WTC11 (cell line): ENCODE results near the gene SERPINB8. TPM values are rescaled to one million over a fixed set of nuclear protein-coding genes. Genes with fewer than 3 reads are reported as not detected.

Source experiments
- ATAC-seq: fragments of 200-7000 bp; cut with Tn5 transposase; 2 replicates; pipeline ENCODE4 v1.10.0; 2021; ENCODE audit warnings: mild to moderate bottlenecking, moderate library complexity
- CTCF ChIA-PET: fragments of 300-600 bp; sonication (Branson Sonifier 250); formaldehyde crosslinking; loops from one replicate; lab custom pipeline; 2021; ENCODE audit warnings: antibody characterized with exemption; lab: Charles Lee
- POLR2A ChIA-PET: fragments of 350-600 bp; sonication (Branson Sonifier 250); formaldehyde crosslinking; loops from one replicate; lab custom pipeline; 2021; ENCODE audit warnings: antibody characterized with exemption; lab: Charles Lee
- DNase-seq: peaks from one replicate; pipeline ENCODE4 v3.0.0; 2021; ENCODE audit warnings: low spot score
- H3K27ac Mint-ChIP-seq: 2 replicates; pipeline ENCODE4 v1.8.0; 2021; ENCODE audit warnings: mixed read lengths
- H3K27me3 Mint-ChIP-seq: 2 replicates; pipeline ENCODE4 v1.8.0; 2021; ENCODE audit warnings: low read depth, mild to moderate bottlenecking, moderate library complexity, mixed read lengths
- H3K36me3 Mint-ChIP-seq: 2 replicates; pipeline ENCODE4 v1.8.0; 2021; ENCODE audit warnings: mixed read lengths
- H3K4me1 Mint-ChIP-seq: 2 replicates; pipeline ENCODE4 v1.8.0; 2022; ENCODE audit warnings: mixed read lengths
- H3K4me3 Mint-ChIP-seq: 2 replicates; pipeline ENCODE4 v1.8.0; 2021; ENCODE audit warnings: mild to moderate bottlenecking, moderate library complexity, mixed read lengths
- H3K9me3 Mint-ChIP-seq: 2 replicates; pipeline ENCODE4 v1.8.0; 2021; ENCODE audit warnings: mixed read lengths
- ATF6 ChIP-seq: sonication (generic); formaldehyde crosslinking; IDR thresholded peaks from 2 replicates; pipeline ENCODE4 v1.8.1; 2023; ENCODE audit warnings: mild to moderate bottlenecking, missing genetic modification reagents
- ERG ChIP-seq: fragments of 250-450 bp; sonication (Bioruptor Pico); IDR thresholded peaks from 2 replicates; pipeline ENCODE4 v1.8.0; 2021; ENCODE audit warnings: mild to moderate bottlenecking
- ESRRA ChIP-seq: sonication (generic); formaldehyde crosslinking; IDR thresholded peaks from 2 replicates; pipeline ENCODE4 v1.8.1; 2022; ENCODE audit warnings: mild to moderate bottlenecking, missing genetic modification reagents, borderline replicate concordance
- FOXJ3 ChIP-seq: sonication (generic); formaldehyde crosslinking; IDR thresholded peaks from 2 replicates; pipeline ENCODE4 v1.9.0; 2021; ENCODE audit warnings: missing genetic modification reagents, mild to moderate bottlenecking, borderline replicate concordance
- HMGXB4 ChIP-seq: sonication (generic); formaldehyde crosslinking; IDR thresholded peaks from 2 replicates; pipeline ENCODE4 v1.8.1; 2023; ENCODE audit warnings: mild to moderate bottlenecking, moderate library complexity, missing genetic modification reagents
- NR1H2 ChIP-seq: sonication (generic); formaldehyde crosslinking; IDR thresholded peaks from 2 replicates; pipeline ENCODE4 v1.9.0; 2021; ENCODE audit warnings: mild to moderate bottlenecking, moderate library complexity, missing genetic modification reagents
- RELA ChIP-seq: sonication (generic); formaldehyde crosslinking; IDR thresholded peaks from 2 replicates; pipeline ENCODE4 v1.8.1; 2022; ENCODE audit warnings: missing genetic modification reagents, mild to moderate bottlenecking, borderline replicate concordance
- TEAD1 ChIP-seq: sonication (generic); formaldehyde crosslinking; IDR thresholded peaks from 2 replicates; pipeline ENCODE4 v1.8.0; 2022; ENCODE audit warnings: mild to moderate bottlenecking, missing genetic modification reagents
- ZNF416 ChIP-seq: fragments of 250-450 bp; sonication (Bioruptor Pico); IDR thresholded peaks from 2 replicates; pipeline ENCODE4 v1.9.0; 2021; ENCODE audit warnings: mild to moderate bottlenecking, inconsistent platforms
- ZNF512 ChIP-seq: sonication (generic); formaldehyde crosslinking; IDR thresholded peaks from 2 replicates; pipeline ENCODE4 v1.8.1; 2022; ENCODE audit warnings: missing genetic modification reagents, borderline replicate concordance
- ZNF532 ChIP-seq: fragments of 250-450 bp; sonication (Bioruptor Pico); IDR thresholded peaks from 2 replicates; pipeline ENCODE4 v1.9.0; 2021; ENCODE audit warnings: mild to moderate bottlenecking, borderline replicate concordance
- total RNA-seq: library from RNA; stranded (reverse); gene quantifications from 3 replicates; pipeline ENCODE4 v1.2.3, GENCODE V29; 2021
- TF ChIP-seq, protein P1 (sequence below): sonication (generic); formaldehyde crosslinking; IDR thresholded peaks from 2 replicates; pipeline ENCODE4 v1.8.1; 2022; ENCODE audit warnings: low read depth, missing genetic modification reagents, borderline replicate concordance
- TF ChIP-seq, protein P2 (sequence below): sonication (generic); formaldehyde crosslinking; IDR thresholded peaks from 2 replicates; pipeline ENCODE4 v1.8.1; 2022; ENCODE audit warnings: mild to moderate bottlenecking, missing genetic modification reagents, moderate library complexity, borderline replicate concordance
- TF ChIP-seq, protein P3 (sequence below): sonication (generic); formaldehyde crosslinking; IDR thresholded peaks from 2 replicates; pipeline ENCODE4 v1.8.0; 2022; ENCODE audit warnings: missing genetic modification reagents
- TF ChIP-seq, protein P4 (sequence below): sonication (generic); formaldehyde crosslinking; IDR thresholded peaks from 2 replicates; pipeline ENCODE4 v1.8.1; 2022; ENCODE audit warnings: mild to moderate bottlenecking, moderate library complexity, missing genetic modification reagents

SERPINB8 gene
- total RNA-seq, 1 experiment from 2014 or later = 0.46 TPM

DNA sequence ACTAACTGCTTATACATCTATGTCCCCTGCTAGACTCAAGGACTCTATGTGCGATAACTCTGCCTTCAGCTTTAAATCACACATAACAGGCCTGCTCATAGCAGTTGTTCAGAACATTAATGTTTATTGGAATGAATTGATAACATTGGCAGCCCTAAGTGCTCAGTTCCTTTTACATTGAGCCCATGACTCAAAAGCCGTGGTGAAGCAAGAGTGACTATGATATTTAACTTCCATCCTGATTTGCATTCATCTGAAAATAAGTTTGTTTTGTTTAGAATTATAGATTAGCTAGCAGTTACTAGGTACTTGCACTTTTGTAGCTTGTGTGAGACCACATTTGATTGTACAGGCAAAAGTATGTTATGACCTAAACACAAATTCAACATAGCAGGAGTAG, 47.8 kb upstream of the SERPINB8 start (continued):
- TF ChIP-seq ATF6 (CRISPR knock-in tag) (no peak), ESRRA (no peak), ERG (CRISPR knock-in tag) (no peak), ZNF416 (CRISPR knock-in tag) (no peak)

DNA sequence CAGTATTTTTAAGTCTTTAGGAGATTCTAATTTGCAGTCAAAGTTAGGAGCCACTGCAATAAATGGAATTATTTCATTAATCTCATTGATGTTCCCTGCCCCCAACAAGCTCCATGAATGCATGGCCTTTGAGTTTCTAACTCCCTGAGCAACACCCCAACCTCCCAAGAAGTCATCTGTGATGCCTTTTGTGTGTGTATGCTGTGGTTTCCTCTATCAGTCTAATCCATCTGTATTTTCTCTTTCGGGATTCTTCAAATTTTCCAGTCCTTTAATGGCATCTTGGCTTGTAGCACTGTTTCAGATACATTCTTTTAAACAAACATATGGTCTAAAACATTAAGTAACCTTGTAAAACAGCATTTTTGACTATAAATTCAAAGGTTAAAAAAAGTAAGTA, 45.3 kb upstream of the SERPINB8 start:
- TF ChIP-seq RELA = no peak
- TF ChIP-seq ZNF512 (CRISPR knock-in tag) = no peak
- TF ChIP-seq FOXJ3 (CRISPR knock-in tag) = no peak
- TF ChIP-seq, protein P1, sequence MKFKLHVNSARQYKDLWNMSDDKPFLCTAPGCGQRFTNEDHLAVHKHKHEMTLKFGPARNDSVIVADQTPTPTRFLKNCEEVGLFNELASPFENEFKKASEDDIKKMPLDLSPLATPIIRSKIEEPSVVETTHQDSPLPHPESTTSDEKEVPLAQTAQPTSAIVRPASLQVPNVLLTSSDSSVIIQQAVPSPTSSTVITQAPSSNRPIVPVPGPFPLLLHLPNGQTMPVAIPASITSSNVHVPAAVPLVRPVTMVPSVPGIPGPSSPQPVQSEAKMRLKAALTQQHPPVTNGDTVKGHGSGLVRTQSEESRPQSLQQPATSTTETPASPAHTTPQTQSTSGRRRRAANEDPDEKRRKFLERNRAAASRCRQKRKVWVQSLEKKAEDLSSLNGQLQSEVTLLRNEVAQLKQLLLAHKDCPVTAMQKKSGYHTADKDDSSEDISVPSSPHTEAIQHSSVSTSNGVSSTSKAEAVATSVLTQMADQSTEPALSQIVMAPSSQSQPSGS (CRISPR knock-in tag) = no peak
- TF ChIP-seq ZNF532 (CRISPR knock-in tag) = no peak
- no peak for TF ChIP-seq HMGXB4 (CRISPR knock-in tag)
- TF ChIP-seq, protein P2, sequence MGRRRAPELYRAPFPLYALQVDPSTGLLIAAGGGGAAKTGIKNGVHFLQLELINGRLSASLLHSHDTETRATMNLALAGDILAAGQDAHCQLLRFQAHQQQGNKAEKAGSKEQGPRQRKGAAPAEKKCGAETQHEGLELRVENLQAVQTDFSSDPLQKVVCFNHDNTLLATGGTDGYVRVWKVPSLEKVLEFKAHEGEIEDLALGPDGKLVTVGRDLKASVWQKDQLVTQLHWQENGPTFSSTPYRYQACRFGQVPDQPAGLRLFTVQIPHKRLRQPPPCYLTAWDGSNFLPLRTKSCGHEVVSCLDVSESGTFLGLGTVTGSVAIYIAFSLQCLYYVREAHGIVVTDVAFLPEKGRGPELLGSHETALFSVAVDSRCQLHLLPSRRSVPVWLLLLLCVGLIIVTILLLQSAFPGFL (CRISPR knock-in tag) = no peak
- no peak for TF ChIP-seq NR1H2
- TF ChIP-seq TEAD1 (CRISPR knock-in tag) = no peak
- TF ChIP-seq, protein P3, sequence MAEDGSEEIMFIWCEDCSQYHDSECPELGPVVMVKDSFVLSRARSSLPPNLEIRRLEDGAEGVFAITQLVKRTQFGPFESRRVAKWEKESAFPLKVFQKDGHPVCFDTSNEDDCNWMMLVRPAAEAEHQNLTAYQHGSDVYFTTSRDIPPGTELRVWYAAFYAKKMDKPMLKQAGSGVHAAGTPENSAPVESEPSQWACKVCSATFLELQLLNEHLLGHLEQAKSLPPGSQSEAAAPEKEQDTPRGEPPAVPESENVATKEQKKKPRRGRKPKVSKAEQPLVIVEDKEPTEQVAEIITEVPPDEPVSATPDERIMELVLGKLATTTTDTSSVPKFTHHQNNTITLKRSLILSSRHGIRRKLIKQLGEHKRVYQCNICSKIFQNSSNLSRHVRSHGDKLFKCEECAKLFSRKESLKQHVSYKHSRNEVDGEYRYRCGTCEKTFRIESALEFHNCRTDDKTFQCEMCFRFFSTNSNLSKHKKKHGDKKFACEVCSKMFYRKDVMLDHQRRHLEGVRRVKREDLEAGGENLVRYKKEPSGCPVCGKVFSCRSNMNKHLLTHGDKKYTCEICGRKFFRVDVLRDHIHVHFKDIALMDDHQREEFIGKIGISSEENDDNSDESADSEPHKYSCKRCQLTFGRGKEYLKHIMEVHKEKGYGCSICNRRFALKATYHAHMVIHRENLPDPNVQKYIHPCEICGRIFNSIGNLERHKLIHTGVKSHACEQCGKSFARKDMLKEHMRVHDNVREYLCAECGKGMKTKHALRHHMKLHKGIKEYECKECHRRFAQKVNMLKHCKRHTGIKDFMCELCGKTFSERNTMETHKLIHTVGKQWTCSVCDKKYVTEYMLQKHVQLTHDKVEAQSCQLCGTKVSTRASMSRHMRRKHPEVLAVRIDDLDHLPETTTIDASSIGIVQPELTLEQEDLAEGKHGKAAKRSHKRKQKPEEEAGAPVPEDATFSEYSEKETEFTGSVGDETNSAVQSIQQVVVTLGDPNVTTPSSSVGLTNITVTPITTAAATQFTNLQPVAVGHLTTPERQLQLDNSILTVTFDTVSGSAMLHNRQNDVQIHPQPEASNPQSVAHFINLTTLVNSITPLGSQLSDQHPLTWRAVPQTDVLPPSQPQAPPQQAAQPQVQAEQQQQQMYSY (CRISPR knock-in tag) = no peak
- TF ChIP-seq, protein P4, sequence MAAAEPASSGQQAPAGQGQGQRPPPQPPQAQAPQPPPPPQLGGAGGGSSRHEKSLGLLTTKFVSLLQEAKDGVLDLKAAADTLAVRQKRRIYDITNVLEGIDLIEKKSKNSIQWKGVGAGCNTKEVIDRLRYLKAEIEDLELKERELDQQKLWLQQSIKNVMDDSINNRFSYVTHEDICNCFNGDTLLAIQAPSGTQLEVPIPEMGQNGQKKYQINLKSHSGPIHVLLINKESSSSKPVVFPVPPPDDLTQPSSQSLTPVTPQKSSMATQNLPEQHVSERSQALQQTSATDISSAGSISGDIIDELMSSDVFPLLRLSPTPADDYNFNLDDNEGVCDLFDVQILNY (CRISPR knock-in tag) = no peak
- ChIA-PET POLR2A (no interaction called here), CTCF (no interaction called here)
- Mint-ChIP-seq H3K9me3 (no peaks in the 10 kb centered on the region), H3K36me3 (no peaks in the 10 kb centered on the region), H3K4me1 (0 out of 2 replicates have a peak, but pooled peaks cover 5% of the 10 kb centered on the region), H3K27me3 (no peaks in the 10 kb centered on the region), H3K27ac (no peak overlapping the region), H3K4me3 (no peak overlapping the region)
- DNase-seq (no peak), ATAC-seq (no peak)
